Ishikawa (cell line): Measurements from ENCODE around the gene HAUS1.

ENCODE experiments used
- CEBPB ChIP-seq: IDR thresholded peaks from 2 replicates; pipeline ENCODE4 v1.6.1; 2012
- CREB1 ChIP-seq: IDR thresholded peaks from 2 replicates; pipeline ENCODE4 v1.6.1; 2012; ENCODE audit warnings: low read depth
- EGR1 ChIP-seq: IDR thresholded peaks from 2 replicates; pipeline ENCODE4 v1.6.1; 2012
- EP300 ChIP-seq: IDR thresholded peaks from 2 replicates; pipeline ENCODE4 v1.6.1; 2012; ENCODE audit warnings: borderline replicate concordance
- FOXM1 ChIP-seq: IDR thresholded peaks from 2 replicates; pipeline ENCODE4 v1.6.1; 2012; ENCODE audit warnings: low read depth, borderline replicate concordance
- MAX ChIP-seq: IDR thresholded peaks from 2 replicates; pipeline ENCODE4 v1.6.1; 2012
- NFIC ChIP-seq: IDR thresholded peaks from 2 replicates; pipeline ENCODE4 v1.6.1; 2012
- RAD21 ChIP-seq: IDR thresholded peaks from 2 replicates; pipeline ENCODE4 v1.6.1; 2012; ENCODE audit warnings: low read depth
- REST ChIP-seq: IDR thresholded peaks from 2 replicates; pipeline ENCODE4 v1.6.1; 2012; ENCODE audit warnings: low read depth, mild to moderate bottlenecking
- TAF1 ChIP-seq: IDR thresholded peaks from 2 replicates; pipeline ENCODE4 v1.6.1; 2012; ENCODE audit warnings: low read depth, mild to moderate bottlenecking
- TCF12 ChIP-seq: IDR thresholded peaks from 2 replicates; pipeline ENCODE4 v1.6.1; 2012; ENCODE audit warnings: low read depth
- TEAD4 ChIP-seq: IDR thresholded peaks from 2 replicates; pipeline ENCODE4 v1.6.1; 2012
- USF1 ChIP-seq: IDR thresholded peaks from 2 replicates; pipeline ENCODE4 v1.6.1; 2012
- YY1 ChIP-seq: IDR thresholded peaks from 2 replicates; pipeline ENCODE4 v1.6.1; 2012; ENCODE audit warnings: low read depth
- ZBTB7A ChIP-seq: IDR thresholded peaks from 2 replicates; pipeline ENCODE4 v1.6.1; 2012; ENCODE audit warnings: low read depth

HAUS1 gene

GRCh38 chr18:46072376-46072867 is 31.8 kb upstream of the HAUS1 start:
- TF ChIP-seq REST, result no peak
- TF ChIP-seq YY1, result no peak
- TF ChIP-seq ZBTB7A, result no peak
- TF ChIP-seq CREB1, result no peak
- TF ChIP-seq CEBPB, result no peak
- no peak for TF ChIP-seq TEAD4
- TF ChIP-seq FOXM1, result no peak
- no peak for TF ChIP-seq RAD21
- TF ChIP-seq MAX, result no peak

- TF ChIP-seq EP300 (no peak), ZBTB7A (no peak), REST (no peak), MAX (no peak), TEAD4 (no peak), RAD21 (no peak), TCF12 (no peak), USF1 (no peak), EGR1 (no peak), NFIC (no peak), FOXM1 (no peak), TAF1 (no peak), CEBPB (no peak), YY1 (no peak), CREB1 (no peak)
Observed at GRCh38 chr18:46072959-46073358, 31.2 kb upstream of the HAUS1 start.

GRCh38 chr18:46073474-46074331 is 30.5 kb upstream of the HAUS1 start:
- TF ChIP-seq USF1 (no peak), RAD21 (peak; percentile 91)

GRCh38 chr18:46079336-46079735 is 24.8 kb upstream of the HAUS1 start:
- TF ChIP-seq ZBTB7A (no peak), EP300 (no peak), NFIC (no peak), TCF12 (no peak), USF1 (no peak), MAX (no peak), REST (no peak)
